GM19468 (cell line): Measurements from ENCODE around the gene CLASP1.

Experiments used
- ATAC-seq: cut with Tn5 transposase; IDR thresholded peaks from one replicate; pipeline ENCODE4 v1.9.1; 2021; ENCODE audit warnings: mild to moderate bottlenecking, moderate library complexity, moderate number of reproducible peaks; ENCODE audit not compliant: unreplicated experiment; ENCODE audit errors: extremely low read depth

CLASP1 gene

DNA sequence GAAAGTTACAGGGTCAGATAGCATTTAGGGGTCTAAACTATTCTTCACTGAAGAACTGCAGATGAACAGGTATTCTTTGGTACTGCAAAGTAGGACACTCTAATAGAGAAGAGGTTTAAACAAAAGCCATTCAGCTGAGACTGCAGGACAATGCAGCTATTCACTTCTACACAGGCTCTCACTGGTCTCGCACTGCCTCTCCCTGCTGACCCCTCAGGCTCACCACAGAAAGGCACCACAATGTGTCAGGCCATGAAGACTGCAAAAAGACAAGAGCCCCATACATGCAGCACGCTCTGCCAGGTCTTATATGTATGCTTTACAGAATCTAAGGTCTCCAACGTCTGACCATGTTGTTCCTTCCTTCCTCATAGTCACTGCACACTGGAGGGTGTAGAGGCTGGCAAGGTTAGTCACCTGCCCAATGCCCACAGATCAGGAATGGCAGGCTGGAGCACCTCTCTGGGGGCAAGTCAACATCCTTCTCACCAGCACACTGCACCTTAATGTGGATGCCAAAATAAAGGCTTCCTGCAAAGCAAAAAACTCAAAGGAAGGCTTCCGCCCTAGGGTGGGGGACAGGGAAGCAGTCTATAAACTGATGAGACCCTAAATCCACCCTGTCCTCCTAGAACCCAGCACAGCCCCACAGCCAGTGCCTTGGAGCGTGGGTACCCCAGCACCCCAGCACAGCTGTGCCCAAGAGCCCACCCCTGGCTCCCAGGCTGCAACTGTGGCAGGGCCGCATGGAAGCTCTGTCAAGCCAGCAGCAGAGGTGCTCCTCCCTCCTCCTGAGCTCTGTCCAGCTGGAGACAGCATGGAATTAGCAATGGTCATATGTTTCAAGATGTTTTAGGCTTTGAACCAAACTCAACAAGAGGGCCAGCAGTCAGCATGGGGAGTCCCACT lies 129.3 kb downstream of the CLASP1 start:
- no peak for ATAC-seq

DNA sequence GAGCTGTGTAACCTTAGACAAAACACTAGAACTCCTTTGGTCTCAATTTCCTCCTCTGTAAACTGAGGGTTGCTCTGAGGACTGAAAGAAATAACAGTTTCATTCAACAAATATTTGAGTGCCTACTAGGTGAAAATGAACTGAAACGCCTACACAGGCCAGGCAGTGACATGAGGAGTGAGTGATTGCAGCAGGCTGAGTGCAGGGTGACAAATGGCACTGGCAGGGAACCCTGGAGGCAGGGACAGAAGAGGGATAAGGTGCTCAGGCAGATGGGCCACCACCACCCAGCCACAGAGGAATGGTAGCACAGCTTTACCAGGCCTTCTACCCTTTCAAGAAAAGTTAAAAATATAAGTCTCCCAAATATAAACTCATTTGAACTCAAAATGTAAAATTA lies 130.1 kb downstream of the CLASP1 start:
- no peak for ATAC-seq

- ATAC-seq, result no peak
Measured at GRCh38 chr2:121513597-121514333, 135.5 kb downstream of the CLASP1 start.

GRCh38 chr2:121510857-121511256 lies 138.4 kb downstream of the CLASP1 start:
- no peak for ATAC-seq

- ATAC-seq, result no peak
Measured at GRCh38 chr2:121506621-121507020, 142.6 kb downstream of the CLASP1 start.

- ATAC-seq, result no peak
Measured at GRCh38 chr2:121505986-121506586, 143.2 kb downstream of the CLASP1 start.

GRCh38 chr2:121505005-121505404 lies 144.3 kb downstream of the CLASP1 start:
- no peak for ATAC-seq

DNA sequence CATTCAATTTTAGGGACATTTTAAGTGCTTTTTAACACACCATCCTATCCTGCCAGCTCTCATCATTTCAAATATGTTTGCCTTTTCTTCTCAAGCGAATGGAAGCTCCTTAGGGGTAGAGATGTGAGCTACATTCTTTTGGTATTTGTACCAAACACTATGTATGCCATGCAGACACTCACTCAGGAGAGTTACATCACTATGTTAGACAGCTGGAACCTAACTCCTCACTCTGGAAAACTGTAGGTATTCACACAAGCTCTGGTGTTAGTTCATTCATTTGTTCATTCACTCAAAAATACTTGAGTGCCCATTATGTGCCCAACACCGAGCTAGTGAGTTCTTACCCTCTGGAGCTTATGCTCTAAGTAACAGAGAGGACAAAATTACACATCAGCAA lies 144.9 kb downstream of the CLASP1 start:
- ATAC-seq, result no peak

DNA sequence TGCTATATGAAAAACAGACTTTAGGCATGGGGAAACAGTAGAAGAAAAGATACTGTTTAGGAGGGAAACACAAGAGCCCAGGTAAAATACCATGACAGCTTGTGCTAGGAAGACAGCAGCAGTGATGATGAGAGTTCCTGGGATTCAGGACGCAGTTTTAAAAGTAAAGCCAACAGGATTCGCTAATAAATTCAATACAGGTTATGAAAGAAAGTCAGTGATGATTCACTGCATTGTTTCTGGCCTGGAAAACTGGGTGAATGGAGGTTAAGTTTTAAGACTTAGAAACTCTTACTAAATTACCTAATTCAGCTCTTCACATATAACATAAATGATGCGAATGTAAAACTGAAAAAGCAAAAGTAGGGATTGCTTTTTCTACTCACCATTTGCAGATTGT lies 146.5 kb downstream of the CLASP1 start:
- no peak for ATAC-seq

- no peak for ATAC-seq
Measured at GRCh38 chr2:121502246-121502645, 147.0 kb downstream of the CLASP1 start.

DNA sequence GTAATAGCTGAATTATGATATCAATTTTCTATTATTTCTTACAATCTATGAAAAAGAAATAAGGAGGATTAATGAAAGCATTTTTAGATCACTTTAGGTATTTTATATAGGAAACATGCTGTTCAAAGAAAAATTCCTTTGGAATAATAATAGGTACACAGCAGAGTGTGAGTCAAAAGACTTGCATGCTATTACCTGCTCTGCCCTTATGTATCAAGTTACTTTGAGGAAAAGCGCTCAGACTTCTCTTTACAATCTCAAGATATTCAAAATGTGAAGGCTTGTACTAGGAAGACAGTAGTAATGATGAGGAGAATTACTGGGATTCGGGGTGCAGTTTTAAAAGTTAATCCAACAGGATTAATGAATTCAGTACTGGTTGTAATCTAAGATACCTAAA lies 147.7 kb downstream of the CLASP1 start:
- no peak for ATAC-seq

- ATAC-seq, result no peak
Measured at GRCh38 chr2:121501031-121501430, 148.2 kb downstream of the CLASP1 start.

DNA sequence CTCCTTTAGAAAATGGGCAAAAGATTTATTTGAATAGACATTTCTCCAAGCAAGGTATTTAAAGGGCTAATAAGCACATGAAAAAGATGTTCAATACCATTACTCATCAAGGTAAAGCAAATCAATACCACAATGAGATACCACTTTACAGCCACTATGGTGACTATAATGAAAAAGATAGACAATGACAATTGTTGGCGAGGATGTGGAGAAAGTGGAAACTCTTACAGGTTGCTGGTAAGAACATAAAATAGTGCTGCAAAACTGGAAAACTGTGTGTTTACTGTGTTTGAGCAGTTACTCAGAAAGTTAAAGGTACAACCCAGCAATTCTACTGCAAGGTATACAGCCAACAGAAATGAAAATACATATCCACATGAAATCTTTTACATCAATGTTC lies 150.5 kb downstream of the CLASP1 start:
- no peak for ATAC-seq

DNA sequence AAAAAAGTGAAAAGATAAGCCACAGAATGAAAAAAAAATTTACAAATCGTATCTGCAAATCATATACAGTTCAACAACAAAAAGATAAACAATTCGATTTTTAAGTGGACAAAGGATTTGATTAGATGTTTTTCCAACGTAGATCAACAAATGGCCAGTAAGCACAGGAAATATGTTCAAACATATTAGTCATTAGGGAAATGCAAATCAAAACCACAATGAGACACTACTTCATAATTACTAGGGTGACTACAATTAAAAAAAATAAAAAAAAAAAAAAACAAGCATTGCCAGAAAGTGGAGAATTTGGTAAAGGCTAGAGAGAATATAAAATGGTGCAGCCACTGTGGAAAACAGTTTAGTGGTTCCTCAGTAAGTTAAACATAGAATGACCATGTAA lies 156.9 kb downstream of the CLASP1 start:
- ATAC-seq, result no peak

DNA sequence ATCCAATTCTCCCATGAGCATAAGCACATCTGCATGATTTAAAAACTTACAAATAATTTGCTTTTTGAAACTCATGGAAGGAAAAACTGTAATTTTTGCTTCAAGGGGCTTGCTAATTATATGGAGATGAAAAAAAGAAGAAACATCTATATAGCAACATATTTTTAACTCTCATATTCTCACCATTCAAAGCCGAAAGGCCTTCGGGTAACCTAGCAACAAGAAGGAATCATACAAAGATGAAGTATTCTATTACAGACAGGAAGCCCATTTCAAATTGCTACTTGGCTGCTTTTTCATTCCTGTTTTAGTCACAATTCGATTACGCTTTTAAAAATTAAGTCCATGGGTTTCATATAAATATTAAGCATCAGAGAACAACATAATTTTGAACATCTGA lies 157.7 kb downstream of the CLASP1 start:
- no peak for ATAC-seq

- ATAC-seq, result no peak
Measured at GRCh38 chr2:121490584-121491133, 158.6 kb downstream of the CLASP1 start.

DNA sequence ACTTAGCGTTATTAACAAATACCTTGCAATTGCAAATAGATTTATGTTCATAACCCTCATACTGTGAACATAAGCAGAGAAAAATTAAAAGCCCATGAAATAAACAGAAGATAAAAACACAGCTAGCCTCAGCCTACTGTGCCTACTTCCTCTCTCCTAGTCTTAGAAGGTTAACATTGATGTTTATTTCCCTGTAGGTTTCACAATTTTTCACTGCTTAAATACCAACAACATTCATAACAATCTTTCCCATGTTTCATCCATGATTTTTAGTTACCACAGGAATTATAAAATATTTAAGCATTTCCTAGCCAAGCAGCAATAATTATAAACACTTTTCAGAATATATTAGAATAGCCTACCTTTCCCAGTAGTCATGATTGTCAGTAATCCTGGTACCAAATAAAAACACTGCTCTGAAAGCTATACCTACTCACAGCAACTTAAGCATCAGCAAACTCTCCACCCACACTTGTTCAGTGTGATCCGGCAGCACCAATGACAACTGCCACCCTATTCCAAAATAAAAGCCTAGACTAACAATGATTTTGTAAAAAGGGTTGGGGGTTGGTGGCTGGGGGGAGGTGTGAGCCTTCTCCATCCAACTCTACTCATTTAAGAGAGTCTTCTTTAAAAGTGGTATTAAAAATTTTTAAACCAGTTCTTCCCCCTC lies 159.2 kb downstream of the CLASP1 start:
- no peak for ATAC-seq

DNA sequence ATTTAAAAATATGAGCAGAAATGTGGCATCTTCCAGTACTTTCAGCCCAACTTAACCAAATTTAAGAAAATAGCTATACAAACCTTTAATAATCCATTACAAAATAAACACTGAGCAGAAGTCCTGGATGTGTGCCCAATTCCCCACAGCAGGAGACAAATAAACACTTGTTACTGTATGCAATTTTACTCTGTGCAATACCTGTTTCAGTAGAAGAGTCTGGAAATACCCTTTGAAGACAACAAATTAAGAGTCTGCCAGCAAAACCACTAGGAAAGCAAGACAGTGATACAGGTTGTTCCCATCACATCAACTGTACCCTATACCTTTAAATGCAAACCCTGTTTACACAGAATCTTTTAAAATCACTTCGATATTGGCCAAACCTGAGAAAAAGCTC lies 160.0 kb downstream of the CLASP1 start:
- peak; percentile 48 for ATAC-seq

DNA sequence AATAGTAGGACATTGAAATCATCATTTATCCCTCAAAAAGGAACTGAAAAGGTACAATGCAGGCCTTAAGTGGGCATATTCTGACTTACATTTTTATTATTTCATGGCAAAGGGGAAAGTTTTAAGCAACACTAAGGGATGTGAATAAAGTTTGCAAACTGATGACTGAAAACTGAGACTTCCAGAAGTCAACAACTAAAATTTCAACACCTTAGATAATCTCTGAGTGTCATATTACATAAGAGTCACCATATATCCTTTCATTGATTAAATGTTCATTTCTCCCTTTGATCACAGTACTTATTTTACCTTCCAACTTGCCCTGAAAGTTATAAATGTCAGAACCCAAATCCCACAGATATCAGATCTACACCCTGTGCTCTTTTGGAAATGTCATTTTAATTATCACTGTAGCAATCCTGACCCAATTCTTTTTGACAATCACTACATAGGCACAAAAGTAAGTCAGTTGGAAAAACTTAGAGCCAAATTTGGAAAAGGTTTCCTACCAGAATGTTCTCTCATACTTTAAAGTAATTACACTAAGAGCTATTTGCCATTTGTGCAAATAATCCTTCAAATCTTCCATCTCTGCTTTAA lies 163.0 kb downstream of the CLASP1 start:
- no peak for ATAC-seq

GRCh38 chr2:121485039-121485438 lies 164.2 kb downstream of the CLASP1 start:
- ATAC-seq, result no peak
